Endometrial microvascular endothelial cells (primary cell): ENCODE results near the gene PPP2R5C. TPM values are rescaled to one million over a fixed set of nuclear protein-coding genes. Genes with fewer than 3 reads are reported as not detected.
"Not testable (repeated sequence)": the region's sequence is repeated elsewhere in the genome, so short reads cannot be mapped to it uniquely, and the experiment has no call there.

Experiments
- in situ Hi-C: cut with HindIII; loops from 2 replicates; pipeline ENCODE4 v1.10.0; 2017; ENCODE audit warnings: low sequenced_read_pairs, low pct_unique_long_range_greater_than_20kb; ENCODE audit errors: inconsistent ontology term
- total RNA-seq: library from RNA; depleted of rRNA; stranded (reverse); fragments of >200 nt; gene quantifications from one replicate; pipeline ENCODE4 v1.2.3, GENCODE V29; 2015; ENCODE audit errors: inconsistent ontology term

Gene PPP2R5C
- total RNA-seq, 1 donor from 2014 or later = 60.6 TPM

GRCh38 chr14:101740981-101741380 is 20.5 kb upstream of the PPP2R5C start:
- in situ Hi-C loops = no loop called here

- in situ Hi-C loops = no loop called here
Measured at GRCh38 chr14:101743701-101744100, 17.8 kb upstream of the PPP2R5C start.

GRCh38 chr14:101744382-101744781 is 17.1 kb upstream of the PPP2R5C start:
- in situ Hi-C loops = not testable (repeated sequence)

- in situ Hi-C loops = not testable (repeated sequence)
Measured at GRCh38 chr14:101749756-101750155, 11.8 kb upstream of the PPP2R5C start.

GRCh38 chr14:101754893-101755292 is 6.6 kb upstream of the PPP2R5C start:
- in situ Hi-C loops = no loop called here

GRCh38 chr14:101755591-101756324 is 5.8 kb upstream of the PPP2R5C start:
- in situ Hi-C loops = no loop called here

GRCh38 chr14:101757064-101757838 is 4.3 kb upstream of the PPP2R5C start:
- in situ Hi-C loops = no loop called here

- in situ Hi-C loops = no loop called here
Measured at GRCh38 chr14:101757839-101758211, 3.7 kb upstream of the PPP2R5C start.

- in situ Hi-C loops = no loop called here
Measured at GRCh38 chr14:101758913-101759593, 2.5 kb upstream of the PPP2R5C start.

- in situ Hi-C loops = no loop called here
Measured at GRCh38 chr14:101760138-101761011, 1.1 kb upstream of the PPP2R5C start.

GRCh38 chr14:101761881-101762529 is 496 bp downstream of the PPP2R5C start:
- in situ Hi-C loops = no loop called here

- in situ Hi-C loops = no loop called here
Measured at GRCh38 chr14:101762530-101763101, 1.1 kb downstream of the PPP2R5C start.

GRCh38 chr14:101763941-101764709 is 2.6 kb downstream of the PPP2R5C start:
- in situ Hi-C loops = no loop called here

- in situ Hi-C loops = no loop called here
Measured at GRCh38 chr14:101767618-101768362, 6.3 kb downstream of the PPP2R5C start.

GRCh38 chr14:101770183-101770582 is 8.7 kb downstream of the PPP2R5C start:
- in situ Hi-C loops = no loop called here

- in situ Hi-C loops = no loop called here
Measured at GRCh38 chr14:101772770-101773169, 11.3 kb downstream of the PPP2R5C start.

GRCh38 chr14:101773378-101773777 is 11.9 kb downstream of the PPP2R5C start:
- in situ Hi-C loops = no loop called here
